DMS 273 (cell line): ENCODE measurements around the gene KRTAP3-1.
A peak's percentile ranks its signal among the peaks of the same experiment; 100 is the strongest.
"Not testable (repeated sequence)": the region's sequence is repeated elsewhere in the genome, so short reads cannot be mapped to it uniquely, and the experiment has no call there.

Source experiments
- DNase-seq: peaks from one replicate; lab custom pipeline; 2025; ENCODE audit not compliant: unreplicated experiment; lab: John Stamatoyannopoulos, UW

KRTAP3-1 gene

GRCh38 chr17:41008811-41009210, at the start of gene KRTAP3-1:
TSS of gene KRTAP3-1 (minus strand) at chr17:41009128. CDS start at chr17:41009074, 54 bp downstream.
- DNase-seq: peak; percentile 57

GRCh38 chr17:41057547-41057946, 48.6 kb upstream of the KRTAP3-1 start:
- DNase-seq: no peak

DNA sequence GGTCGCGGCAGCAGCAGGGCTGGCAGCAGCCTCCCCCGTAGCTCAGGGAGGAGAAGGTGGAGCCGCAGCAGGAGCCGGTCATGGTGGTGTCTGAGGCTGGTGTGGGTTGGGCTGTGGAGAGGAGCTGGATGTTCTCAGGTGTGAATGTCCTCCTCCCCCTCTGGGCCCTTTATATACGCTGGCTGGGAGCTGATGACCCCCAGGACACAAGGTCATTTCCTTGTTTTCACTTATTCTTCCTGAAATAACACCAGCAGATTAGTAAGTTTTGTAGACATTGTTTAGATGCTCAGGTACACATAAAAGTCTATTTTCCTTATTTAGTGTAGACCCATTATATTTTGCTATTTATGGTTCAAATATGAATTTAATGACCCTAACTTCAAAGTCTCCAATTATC, 46.2 kb upstream of the KRTAP3-1 start, which contains the start of gene KRTAP2-2:
TSS of gene KRTAP2-2 (minus strand) at position 101 of the 400 bp plus-strand sequence. CDS start at position 82, 19 bp downstream.
- not testable (repeated sequence) for DNase-seq

DNA sequence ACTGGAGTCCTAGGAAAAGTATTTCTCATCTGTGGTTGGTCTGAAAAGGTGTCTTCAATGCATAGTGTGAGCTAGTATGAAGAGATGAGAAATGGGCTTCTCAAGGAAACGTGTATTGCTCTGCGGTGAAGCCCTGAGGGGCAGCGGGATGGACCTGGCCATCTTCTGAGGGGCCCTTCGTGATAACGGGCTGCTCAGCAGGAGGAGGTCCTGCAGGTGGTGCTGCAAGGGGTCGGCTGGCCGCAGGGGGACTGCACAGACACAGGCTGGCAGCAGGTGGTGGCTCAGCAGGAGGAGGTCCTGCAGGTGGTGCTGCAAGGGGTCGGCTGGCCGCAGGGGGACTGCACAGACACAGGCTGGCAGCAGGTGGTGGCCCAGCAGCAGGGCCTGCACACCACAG, 45.6 kb upstream of the KRTAP3-1 start:
- DNase-seq: not testable (repeated sequence)

DNA sequence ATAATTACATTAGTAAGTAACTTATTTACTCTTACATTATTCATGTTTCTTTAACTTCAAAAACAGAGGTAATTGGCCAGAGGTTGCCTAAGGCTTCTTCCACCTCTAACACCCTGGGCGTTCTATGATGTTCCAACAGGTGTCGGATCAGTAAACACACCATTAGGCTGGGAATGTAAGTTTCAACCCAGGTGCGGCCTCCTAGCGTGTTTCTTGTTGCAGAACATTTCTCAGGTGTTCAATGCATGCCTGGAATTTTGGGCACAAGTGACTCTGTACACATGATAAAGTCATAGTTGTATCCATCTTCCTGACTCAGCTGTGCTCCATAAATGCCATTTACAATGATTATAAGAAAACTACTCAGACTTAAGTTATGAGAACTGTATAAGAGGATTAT, 45.1 kb upstream of the KRTAP3-1 start:
- no peak for DNase-seq

- DNase-seq: no peak
Measured at GRCh38 chr17:41052566-41052965, 43.6 kb upstream of the KRTAP3-1 start.

- DNase-seq: no peak
Measured at GRCh38 chr17:41049110-41049509, 40.2 kb upstream of the KRTAP3-1 start.

DNA sequence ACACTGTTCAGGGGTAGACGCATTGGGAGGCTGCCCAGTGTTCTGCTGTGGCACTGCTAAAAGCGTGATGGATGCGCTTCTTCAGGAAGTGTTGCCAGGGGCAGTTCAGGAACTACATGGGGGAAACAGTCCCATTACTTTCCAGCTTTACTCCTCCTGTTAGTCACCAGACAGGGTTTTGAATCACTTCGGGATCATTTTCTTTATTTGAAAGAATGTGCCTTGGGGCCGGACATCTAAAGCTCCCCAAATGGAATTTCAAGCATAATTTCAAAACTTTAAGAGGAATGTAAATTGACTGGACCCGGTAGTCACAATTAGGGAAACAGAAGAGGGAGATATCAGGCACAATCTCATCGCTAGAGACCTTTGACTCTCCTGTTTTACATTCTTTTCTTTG, 39.5 kb upstream of the KRTAP3-1 start:
- DNase-seq: no peak

DNA sequence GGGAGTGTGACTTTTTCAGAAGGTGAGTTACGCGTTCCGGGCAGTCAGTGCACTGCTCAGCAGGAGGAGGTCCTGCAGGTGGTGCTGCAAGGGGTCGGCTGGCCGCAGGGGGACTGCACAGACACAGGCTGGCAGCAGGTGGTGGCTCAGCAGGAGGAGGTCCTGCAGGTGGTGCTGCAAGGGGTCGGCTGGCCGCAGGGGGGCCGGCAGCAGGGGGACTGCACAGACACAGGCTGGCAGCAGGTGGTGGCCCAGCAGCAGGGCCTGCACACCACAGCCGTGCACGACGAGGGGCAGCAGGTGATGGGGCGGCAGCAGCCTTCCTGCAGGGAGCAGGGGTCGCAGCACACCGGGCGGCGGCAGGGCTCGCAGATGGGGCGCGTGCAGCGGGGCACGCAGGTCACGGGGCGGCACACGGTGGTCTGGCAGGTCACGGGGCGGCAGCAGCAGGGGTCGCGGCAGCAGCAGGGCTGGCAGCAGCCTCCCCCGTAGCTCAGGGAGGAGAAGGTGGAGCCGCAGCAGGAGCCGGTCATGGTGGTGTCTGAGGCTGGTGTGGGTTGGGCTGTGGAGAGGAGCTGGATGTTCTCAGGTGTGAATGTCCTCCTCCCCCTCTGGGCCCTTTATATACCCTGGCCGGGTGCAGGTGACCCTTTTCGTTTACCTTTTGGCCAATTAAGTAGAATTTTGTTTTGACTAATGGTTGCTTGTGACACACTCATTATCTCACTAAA, 38.0 kb upstream of the KRTAP3-1 start, which contains the start of gene KRTAP2-1:
TSS of gene KRTAP2-1 (minus strand) at position 582 of the 731 bp plus-strand sequence. CDS start at position 533, 49 bp downstream.
- DNase-seq: not testable (repeated sequence)

DNA sequence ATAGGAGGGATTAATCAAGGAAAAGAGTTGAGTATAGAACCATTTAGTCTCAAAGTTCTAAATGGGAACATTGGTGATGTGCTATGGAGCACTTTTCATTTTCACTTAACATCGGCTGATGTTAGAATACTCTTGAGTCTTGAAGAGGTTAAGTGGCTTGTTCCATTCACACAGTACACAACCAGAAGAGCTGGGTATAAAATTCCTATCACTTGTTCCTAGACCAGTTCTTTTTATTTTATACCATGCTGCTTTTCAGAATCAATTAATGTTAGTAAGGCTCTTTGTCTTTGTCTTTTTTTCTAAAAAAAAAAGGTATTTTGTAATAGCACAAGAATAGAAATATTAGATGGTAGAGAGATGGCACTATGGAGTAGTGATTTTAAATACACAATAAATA, 34.0 kb upstream of the KRTAP3-1 start:
- DNase-seq: no peak

GRCh38 chr17:41040783-41041571, 32.0 kb upstream of the KRTAP3-1 start, which contains the start of gene KRTAP1-1:
TSS of gene KRTAP1-1 (minus strand) at chr17:41041450. CDS start at chr17:41041397, 53 bp downstream.
- DNase-seq: peak; percentile 85

DNA sequence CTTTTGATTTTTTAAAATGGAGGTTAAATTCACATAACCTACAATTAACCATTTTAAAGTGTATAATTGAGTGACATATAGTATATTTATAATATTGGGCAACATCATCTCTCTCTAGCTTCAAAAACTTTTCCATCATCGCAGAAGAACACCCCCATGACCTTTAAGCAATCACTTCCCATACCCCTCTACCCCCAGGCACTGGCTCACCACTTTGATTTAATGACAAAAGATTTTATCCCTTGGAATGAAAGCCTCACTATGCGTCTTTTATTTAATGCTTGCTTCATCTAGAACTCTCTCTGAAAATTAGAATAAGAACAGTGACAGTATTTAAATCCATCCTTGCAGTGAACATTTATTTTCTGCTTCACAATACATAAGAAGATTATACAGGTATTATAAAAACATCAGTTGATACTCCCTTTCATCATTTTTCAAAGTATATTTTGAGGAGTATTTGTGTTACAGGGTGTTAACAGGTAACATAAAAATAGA, 29.0 kb upstream of the KRTAP3-1 start:
- no peak for DNase-seq

DNA sequence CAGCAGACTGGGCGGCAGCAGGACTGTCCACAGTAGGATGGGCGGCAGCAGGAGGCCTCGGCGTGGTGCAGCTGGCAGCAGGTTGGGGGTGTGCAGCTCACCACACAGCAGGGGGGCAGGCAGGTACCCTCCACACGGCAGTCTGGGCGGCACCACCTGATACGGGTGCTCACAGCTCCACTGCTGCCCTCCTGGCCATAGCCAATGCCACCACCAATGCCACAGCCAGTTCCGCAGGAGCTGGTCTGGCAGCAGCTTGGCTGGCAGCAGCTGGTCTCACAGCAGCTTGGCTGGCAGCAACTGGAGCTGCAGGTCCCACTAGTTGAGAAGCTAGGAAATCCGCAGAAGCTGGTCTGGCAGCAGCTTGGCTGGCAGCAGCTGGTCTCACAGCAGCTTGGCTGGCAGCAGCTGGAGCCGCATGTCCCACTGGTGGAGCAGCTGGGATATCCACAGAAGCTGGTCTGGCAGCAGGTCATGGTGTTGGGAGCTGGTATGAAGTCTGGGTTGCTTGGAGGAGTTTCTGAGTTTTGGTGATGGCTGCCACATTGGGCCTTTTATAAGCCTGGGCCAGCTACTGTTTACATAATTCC, 25.5 kb upstream of the KRTAP3-1 start, which contains the start of gene KRTAP1-3:
TSS of gene KRTAP1-3 (minus strand) at position 529 of the 590 bp plus-strand sequence. CDS start at position 476, 53 bp downstream.
- peak; percentile 82 for DNase-seq

DNA sequence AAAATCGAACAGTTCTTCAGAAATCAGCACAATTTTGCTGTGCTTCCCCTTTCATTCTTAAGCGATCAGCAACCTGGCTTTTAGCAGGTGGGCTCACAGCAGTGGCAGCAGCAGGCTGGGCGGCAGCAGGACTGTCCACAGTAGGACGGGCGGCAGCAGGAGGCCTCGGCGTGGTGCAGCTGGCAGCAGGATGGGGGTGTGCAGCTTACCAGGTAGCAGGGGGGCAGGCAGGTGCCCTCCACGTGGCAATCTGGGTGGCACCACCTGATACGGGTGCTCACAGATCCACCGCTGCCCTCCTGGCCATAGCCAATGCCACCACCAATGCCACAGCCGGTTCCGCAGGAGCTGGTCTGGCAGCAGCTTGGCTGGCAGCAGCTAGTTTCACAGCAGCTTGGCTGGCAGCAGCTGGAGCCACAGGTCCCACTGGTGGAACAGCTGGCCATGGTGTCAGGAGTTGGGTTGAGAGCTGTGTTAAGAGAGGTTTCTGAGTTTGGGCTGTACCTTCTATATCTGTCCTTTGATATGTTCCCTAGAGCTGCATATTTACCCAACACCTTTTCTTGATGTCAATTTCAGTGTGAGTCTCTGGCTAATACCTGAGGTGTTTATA, 20.8 kb upstream of the KRTAP3-1 start, which contains the start of gene KRTAP1-4:
TSS of gene KRTAP1-4 (minus strand) at position 563 of the 613 bp plus-strand sequence. CDS start at position 446, 117 bp downstream.
- peak; percentile 3 for DNase-seq

DNA sequence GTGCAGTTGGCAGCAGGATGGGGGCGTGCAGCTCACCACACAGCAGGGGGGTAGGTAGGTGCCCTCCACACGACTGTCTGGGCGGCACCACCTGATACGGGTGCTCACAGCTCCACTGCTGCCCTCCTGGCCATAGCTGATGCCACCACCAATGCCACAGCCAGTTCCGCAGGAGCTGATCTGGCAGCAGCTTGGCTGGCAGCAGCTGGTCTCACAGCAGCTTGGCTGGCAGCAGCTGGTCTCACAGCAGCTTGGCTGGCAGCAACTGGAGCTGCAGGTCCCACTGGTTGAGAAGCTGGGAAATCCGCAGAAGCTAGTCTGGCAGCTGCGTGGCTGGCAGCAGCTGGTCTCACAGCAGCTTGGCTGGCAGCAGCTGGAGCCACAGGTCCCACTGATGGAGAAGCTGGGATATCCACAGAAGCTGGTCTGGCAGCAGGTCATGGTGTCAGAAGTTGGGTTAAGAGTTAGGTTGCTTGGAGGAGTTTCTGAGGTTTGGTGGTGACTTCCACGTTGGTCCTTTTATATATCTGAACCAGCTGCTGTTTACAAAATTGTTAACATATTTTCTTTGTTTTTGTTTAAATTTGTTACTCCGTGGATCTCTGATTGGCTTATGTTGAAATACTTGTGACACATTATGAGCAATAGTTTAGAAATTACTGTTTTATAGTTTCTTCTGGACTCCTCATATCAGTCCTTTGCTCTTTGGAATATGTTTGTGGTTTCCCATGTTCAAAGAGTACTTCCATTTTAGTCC, 18.0 kb upstream of the KRTAP3-1 start, which contains the start of gene KRTAP1-5:
TSS of gene KRTAP1-5 (minus strand) at position 494 of the 757 bp plus-strand sequence. CDS start at position 441, 53 bp downstream.
- DNase-seq: peak; percentile 62

DNA sequence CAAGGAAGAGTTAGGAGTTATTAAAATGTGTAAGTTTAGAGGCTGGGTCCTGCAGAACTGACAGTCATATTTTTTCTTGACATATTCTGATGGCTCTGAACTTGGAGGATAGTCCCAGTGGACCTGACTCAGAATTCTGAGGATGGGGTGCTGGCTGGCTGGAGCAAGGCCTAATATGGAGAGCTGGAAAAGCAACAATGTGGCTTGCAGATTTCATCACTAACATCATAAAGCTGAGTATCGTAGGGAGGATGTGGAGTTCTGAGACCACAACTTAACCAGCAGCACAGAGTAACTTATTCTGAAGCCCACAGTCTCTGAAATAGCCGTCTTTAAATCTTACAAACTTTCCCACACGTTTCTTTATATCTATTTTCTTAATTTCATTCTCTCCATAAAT, 15.8 kb upstream of the KRTAP3-1 start:
- no peak for DNase-seq

DNA sequence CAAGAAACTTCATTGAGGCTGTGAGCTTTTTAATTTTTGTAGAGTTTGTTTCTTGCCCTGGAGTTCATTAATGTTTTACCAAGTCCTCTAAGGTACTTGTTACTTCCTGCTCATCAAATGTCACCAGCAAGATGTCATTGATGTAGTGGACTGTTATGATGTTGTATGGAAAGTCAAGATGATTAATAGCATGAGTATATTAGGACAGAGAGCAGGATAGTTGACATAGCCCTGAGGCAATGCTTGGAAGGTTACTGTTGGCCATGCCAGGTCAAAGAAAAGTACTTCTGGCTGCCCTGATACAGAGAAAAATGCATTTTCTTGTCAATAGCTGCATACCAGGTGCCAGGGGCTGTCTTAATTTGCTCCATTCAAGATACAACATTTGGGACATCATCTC, 11.4 kb upstream of the KRTAP3-1 start:
- no peak for DNase-seq

DNA sequence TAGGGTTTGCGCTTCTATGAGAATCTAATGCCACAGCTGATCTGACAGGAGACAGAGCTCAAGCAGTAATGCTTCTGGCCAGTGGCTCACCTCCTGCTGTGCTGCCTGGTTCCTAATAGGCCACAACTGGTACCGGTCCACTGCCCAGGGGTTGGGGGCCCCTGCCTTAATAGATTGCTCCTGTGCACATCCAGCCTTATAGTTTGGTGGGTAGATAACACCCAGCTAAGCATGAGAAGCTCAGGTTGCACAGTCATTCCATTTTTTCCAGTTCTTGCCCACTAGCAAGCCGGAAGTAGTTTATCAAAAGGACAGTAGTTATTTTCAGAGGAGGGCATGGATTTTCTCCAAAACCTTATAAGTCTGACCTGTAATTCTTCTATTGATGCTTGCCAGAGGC, 10.5 kb upstream of the KRTAP3-1 start:
- no peak for DNase-seq

GRCh38 chr17:41018541-41018940, 9.6 kb upstream of the KRTAP3-1 start:
- no peak for DNase-seq
